ENCODE data around the gene FNDC3B. TPM values are rescaled to one million over a fixed set of nuclear protein-coding genes. Genes with fewer than 3 reads are reported as not detected.

FNDC3B gene
- total RNA-seq, 1 donor from 2014 or later, result 9.3 TPM

GRCh38 chr3:172378439-172378838 lies 339.1 kb downstream of the FNDC3B start:
- intact Hi-C loops (cut with micrococcal nuclease), result no loop called here
- no peak for TF ChIP-seq CTCF (IDR thresholded peaks at IDR 0.05)
- Mint-ChIP-seq H3K27me3 (no peaks in the 10 kb centered on the region), H3K9me3 (peaks cover 13% of the 10 kb centered on the region), H3K27ac (no peak overlapping the region), H3K36me3 (ENCODE audit: low read depth) (peaks cover 32% of the 10 kb centered on the region), H3K4me3 (no peak overlapping the region), H3K4me1 (no peaks in the 10 kb centered on the region)
- ATAC-seq (ENCODE audit: low read depth), result no peak
- CTCF ChIA-PET, result no interaction called here
- DNase-seq, result no peak
- POLR2A ChIA-PET, result no interaction called here

GRCh38 chr3:172379372-172379771 lies 340.0 kb downstream of the FNDC3B start:
- Mint-ChIP-seq H3K27me3 (no peaks in the 10 kb centered on the region), H3K4me3 (no peak overlapping the region), H3K9me3 (peaks cover 13% of the 10 kb centered on the region), H3K4me1 (no peaks in the 10 kb centered on the region), H3K36me3 (ENCODE audit: low read depth) (peaks cover 32% of the 10 kb centered on the region), H3K27ac (no peak overlapping the region)
- ChIA-PET POLR2A (no interaction called here), CTCF (interaction anchor here (0.7 kb wide), 1 partner anchor 973 kb away, joined by 3 read pairs; no protein-coding TSS in a partner anchor)
- DNase-seq (no peak), ATAC-seq (ENCODE audit: low read depth) (no peak)
- no peak for TF ChIP-seq CTCF (IDR thresholded peaks at IDR 0.05)
- intact Hi-C loops (cut with micrococcal nuclease), result no loop called here

- H3K27ac Mint-ChIP-seq, result no peak overlapping the region
- no peak for ATAC-seq (ENCODE audit: low read depth)
These were observed 341.3 kb downstream of the FNDC3B start for GRCh38 chr3:172380632-172381031.

GRCh38 chr3:172383306-172383796 lies 344.0 kb downstream of the FNDC3B start:
- POLR2A ChIA-PET, result no interaction called here
- no peaks in the 10 kb centered on the region for H3K4me1 Mint-ChIP-seq
- no peak for TF ChIP-seq CTCF (IDR thresholded peaks at IDR 0.05)
- no peak overlapping the region for H3K4me3 Mint-ChIP-seq
- peaks cover 31% of the 10 kb centered on the region for H3K36me3 Mint-ChIP-seq (ENCODE audit: low read depth)
- H3K27me3 Mint-ChIP-seq, result no peaks in the 10 kb centered on the region
- H3K9me3 Mint-ChIP-seq, result peaks cover 13% of the 10 kb centered on the region
- H3K27ac Mint-ChIP-seq, result no peak overlapping the region
- intact Hi-C loops (cut with micrococcal nuclease), result no loop called here
- no peak for ATAC-seq (ENCODE audit: low read depth)
- no peak for DNase-seq
- CTCF ChIA-PET, result no interaction called here

More at GRCh38 chr3:172380632-172381031, 341.3 kb downstream of the FNDC3B start:
- peaks cover 32% of the 10 kb centered on the region for H3K36me3 Mint-ChIP-seq (ENCODE audit: low read depth)
- no peak overlapping the region for H3K4me3 Mint-ChIP-seq
- H3K9me3 Mint-ChIP-seq, result peaks cover 13% of the 10 kb centered on the region
- ChIA-PET POLR2A (no interaction called here), CTCF (no interaction called here)
- DNase-seq, result no peak
- H3K4me1 Mint-ChIP-seq, result no peaks in the 10 kb centered on the region
- intact Hi-C loops (cut with micrococcal nuclease), result no loop called here
- no peaks in the 10 kb centered on the region for H3K27me3 Mint-ChIP-seq
- no peak for TF ChIP-seq CTCF (IDR thresholded peaks at IDR 0.05)

- ChIA-PET CTCF (no interaction called here), POLR2A (no interaction called here)
- ATAC-seq (ENCODE audit: low read depth) (no peak), DNase-seq (no peak)
- intact Hi-C loops (cut with micrococcal nuclease), result no loop called here
- Mint-ChIP-seq H3K9me3 (peaks cover 8% of the 10 kb centered on the region), H3K27me3 (no peaks in the 10 kb centered on the region), H3K36me3 (ENCODE audit: low read depth) (peaks cover 19% of the 10 kb centered on the region), H3K4me3 (no peak overlapping the region), H3K27ac (no peak overlapping the region), H3K4me1 (no peaks in the 10 kb centered on the region)
- no peak for TF ChIP-seq CTCF (IDR thresholded peaks at IDR 0.05)
These were observed 345.5 kb downstream of the FNDC3B start for GRCh38 chr3:172384836-172385235.
